NCI-H2029 (cell line): ENCODE data around the gene GPR132.
"Not testable (repeated sequence)": the region's sequence is repeated elsewhere in the genome, so short reads cannot be mapped to it uniquely, and the experiment has no call there.

Experiments
- DNase-seq: peaks from one replicate; lab custom pipeline; 2025; lab: John Stamatoyannopoulos, UW

GPR132 gene

DNA sequence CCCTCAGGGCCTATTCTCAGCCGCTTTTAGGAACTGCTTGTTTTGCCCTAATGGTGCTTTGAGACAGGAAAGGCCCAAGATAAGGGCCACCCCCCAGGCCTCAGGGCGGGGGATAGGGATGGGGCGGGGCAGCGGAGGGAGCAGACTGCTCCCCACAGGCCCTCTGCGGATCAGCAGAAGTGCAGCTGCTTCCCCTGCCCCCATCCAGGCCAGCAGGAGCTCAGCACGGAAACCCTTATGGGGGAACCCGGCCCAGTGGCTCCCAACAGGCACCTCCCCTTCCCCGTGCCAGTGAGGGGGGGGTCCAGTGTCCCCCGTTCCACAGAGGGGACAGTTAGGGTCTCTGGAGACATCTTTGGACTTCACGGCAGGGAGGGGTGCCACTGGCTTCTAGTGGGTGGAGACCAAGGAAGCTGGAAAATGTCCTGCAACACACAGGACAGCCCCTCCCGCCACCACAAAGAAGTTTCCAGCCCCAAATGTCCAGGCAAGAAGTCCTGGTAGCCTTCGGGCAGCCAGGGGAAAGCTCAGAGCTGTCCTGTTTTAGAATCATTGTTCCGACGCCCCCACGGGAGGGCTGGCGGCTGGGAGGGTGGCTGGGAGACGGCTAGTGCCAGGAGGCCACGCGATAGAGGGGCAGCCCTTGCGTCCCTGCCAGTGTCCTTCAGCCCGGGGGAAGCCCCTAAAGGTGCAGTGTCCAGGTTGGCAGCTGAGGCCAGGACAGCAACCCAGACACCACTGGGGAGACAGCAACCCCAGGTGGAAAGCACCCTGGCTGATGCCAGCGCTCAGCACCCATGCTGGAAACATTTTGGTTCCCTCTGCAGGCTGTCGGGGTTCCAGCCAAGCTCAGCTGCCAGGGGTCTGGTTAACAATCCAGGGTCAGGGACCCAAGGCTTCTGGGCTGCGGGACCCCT lies 10.4 kb upstream of the GPR132 start:
- DNase-seq, result no peak

DNA sequence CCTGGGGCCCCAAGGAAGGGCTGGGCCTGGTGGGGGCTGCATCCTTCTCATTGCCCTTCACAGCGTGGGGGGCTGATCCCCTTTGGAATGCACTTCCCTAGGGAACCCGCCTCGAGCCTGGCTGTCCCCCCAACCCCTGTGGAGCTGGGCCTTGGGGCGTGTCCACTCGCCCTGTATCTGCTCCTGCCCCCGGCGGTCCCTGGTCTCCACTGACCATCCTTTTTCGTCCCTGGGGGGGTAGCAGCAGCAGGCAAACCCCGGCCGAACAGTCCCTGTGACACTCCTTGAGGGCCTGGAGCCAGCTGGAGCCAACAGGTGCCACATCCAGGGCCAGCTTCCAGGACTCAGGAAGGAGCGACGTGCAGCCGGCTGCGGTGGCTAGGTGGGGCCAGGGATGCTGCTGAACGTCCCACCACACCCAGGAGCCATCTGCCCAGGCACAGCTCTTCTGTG lies 9.4 kb upstream of the GPR132 start:
- no peak for DNase-seq

DNA sequence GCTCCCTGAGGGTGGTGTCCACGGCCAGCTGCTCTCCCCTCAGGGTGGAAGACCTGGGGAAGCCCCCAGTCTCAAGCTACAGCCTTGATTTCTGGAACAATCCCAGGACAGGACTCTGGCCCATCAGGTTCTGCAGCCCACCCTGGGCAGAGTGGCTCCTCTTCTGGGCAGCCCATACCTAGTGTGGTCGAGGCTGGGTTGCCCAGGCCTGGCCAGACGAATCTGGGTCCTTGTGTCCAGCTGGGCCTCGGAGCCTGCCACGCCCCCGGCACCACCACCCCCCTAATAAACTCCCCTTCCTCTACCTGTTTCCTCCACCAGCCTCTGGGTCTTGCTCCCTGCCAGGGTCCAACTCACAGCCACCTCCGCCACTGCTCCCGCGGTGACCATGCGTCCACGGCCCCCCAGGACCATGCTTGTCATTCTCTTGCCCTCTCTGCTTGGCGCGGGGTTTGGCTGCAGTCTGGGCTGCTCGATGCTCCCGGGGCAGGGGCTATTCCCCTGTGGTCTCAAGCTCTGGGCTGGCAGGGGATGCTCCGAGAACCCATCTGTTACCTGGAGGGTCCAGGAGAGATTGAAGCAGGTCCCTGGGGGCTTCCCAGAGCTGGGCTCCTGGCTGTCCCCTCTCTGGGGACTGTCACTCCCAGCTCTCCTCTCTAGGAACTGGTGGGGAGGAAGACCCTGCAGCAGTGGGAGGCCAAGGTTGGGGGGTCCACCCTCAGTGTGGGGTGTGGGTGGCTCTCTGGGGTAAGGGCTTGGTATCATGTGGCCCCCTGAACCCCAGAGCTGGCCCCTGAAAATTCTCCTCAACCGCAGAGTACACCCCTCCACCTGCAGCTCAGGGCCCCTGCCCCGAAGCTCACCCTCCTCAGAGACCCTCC lies 8.7 kb upstream of the GPR132 start:
- DNase-seq, result no peak

DNA sequence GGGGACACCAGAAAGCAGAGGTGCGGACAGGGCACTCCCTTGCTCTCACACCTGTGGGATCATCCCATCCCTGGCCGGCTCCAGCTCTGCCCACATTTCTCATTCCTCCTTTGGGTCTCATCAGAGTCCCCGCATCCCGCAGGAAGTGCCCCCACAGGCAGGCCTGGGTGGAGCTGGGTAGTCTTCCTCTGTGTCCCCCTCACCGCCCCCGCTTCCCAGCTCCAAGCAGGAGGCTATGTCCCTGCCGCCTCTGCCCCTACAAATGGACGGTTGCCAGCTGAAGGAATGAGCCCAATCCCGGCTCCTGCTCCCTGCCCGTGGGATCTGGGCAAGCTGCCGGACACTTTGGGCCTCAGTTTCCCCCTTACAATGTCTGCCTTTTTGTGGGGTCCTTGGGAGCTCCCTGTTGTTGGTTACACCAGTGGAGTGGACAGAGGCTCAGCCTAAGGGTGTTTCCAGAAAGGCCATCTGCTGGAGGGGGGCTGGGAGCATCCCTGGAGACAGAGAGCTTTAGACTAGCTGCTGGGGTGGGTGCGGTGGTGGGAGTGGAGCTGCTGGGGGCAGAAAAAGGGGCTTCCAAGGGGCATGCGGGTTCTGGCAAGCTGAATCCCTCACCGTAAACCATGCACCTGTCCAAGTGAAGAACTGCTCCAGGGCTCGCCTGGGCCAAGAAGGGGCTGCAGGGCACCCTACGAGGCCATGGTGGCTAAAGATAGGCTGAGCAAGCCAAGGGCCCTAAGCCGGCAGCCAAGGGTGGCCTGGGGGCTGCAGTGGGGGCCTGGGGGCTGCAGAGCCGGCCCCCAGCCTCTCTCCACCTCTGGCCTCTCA lies 7.9 kb upstream of the GPR132 start:
- no peak for DNase-seq

DNA sequence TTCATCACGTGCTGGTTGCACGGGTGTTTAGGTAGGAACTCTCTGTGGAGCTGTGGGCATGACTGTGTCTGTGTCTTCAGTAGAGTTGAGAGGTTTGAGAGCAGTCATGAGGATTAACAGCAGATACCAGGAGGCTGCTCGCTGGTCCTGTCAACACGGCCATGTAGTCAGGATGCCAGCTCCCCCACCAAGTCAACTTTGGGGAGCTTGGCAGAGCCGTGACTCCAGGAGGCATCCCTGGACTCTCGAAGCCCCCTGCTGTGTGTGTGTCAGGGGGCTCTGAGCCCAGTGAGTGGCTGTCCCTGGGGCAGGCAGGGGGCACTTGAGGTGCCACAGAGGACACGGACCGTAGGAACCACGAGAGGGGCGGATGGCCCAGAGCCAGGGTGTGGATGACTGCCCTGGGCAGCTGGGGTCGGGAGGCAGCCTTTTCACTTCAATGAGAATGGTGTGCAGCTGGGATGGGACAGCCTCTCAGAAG lies 7.2 kb upstream of the GPR132 start:
- DNase-seq, result no peak

DNA sequence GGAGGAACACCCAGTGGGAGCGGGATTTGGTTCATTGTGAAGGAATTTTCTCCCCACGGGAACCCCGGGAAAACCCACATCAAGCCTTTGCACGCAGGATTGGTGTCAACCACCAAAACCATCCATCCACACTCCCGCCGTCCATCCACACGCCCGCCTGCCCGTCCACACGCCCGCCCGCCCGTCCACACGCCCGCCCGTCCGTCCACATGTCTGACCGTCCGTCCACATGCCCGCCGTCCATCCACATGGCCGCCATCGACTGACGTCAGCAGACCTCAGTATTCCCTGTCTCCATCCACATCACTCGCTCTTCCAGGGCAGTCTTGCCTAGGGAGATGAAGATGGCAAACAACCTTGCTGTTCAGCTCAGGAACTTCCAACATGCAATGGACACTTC lies 6.7 kb upstream of the GPR132 start:
- no peak for DNase-seq

DNA sequence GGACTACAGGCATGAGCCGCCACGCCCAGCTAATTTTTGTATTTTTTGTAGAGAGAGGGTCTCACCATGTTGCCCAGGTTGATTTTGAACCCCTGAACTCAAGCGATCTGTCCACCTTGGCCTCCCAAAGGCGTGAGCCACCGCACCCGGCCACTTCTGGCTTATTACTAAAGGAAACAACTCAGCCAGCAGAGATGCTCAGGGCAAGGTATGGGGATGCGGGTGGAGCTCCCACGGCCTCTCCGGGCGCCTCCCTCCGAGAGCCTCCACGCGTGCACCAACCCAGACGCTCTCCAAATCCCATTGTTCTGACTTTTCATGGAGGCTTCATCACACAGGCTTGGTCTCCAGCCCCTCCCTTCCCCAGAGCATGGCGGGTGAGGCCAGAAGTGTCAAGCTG lies 6.1 kb upstream of the GPR132 start:
- no peak for DNase-seq

DNA sequence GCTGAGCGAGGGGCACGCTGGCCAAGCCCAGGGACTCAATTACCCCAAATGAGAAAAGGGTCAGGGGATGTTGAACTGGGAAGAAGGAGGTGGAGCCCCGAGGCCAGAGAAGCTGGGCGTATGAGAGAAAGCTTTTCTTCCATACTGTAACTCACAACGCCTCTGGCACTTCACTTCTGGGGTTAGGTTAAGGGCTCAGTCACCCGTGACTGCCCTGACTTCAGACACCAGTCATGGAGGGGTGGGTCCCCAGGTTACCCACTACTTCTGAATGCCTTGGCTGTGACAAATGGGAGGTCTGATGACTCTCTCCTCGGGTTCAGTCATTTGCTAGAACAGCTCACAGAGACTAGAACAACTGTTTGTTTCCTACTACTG lies 5.5 kb upstream of the GPR132 start:
- DNase-seq, result no peak

DNA sequence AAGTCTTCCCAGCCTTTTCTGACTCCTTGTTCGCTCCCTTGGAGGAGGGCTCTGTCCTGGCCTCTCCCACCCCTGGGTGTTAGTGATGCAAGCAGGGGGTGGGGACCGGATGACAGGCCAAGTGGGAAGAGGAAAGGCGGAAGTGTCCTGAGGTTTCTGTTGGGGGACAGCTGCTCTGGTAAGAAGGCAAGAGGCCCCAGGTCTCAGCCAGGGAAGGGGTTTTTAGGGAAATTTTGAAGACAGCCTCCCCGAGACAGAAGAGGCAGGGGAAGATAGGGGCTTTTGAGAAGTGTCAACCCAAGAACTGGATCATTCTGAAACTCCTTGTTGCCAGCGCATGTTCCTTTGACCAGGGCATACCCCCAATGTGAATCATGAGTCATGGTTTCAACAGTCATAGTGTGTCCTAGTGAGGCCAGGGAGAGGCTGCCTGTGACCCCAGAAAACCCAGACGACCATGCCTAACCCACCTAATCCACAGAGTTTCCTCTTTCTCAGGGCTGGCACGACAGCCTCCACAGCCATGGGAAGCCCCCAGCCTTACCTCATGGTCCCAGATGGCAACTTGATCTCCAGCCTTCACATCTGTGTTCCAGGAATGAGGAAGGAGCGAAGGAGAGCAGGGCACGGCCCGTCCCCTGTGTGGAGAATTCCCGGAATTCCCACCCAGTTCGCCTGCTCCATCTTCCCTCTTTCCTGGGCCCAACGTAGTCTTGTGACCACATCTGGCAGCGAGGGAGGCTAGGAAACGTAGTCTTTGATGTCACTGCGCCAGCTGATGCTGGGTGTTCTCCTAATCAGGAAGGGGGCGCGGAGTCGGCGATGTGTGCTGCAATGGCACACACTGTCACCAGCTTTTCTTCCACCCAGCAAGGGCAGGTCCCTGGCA lies 4.9 kb upstream of the GPR132 start:
- DNase-seq, result no peak

DNA sequence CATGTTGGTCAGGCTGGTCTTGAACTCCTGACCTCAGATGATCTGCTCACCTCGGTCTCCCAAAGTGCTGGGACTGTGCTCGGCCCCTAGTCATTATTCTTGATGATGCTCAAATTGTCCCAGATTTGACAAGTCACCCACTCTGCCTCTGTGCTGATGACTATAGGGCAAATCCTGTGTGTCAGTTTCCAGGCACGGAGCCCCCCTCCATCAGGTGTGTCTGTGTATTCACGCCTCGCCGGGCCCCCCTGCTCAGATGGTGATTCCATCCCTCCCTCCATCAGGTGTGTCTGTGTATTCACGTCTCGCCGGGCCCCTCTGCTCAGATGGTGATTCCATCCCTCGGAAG lies 4.3 kb upstream of the GPR132 start:
- DNase-seq, result no peak

DNA sequence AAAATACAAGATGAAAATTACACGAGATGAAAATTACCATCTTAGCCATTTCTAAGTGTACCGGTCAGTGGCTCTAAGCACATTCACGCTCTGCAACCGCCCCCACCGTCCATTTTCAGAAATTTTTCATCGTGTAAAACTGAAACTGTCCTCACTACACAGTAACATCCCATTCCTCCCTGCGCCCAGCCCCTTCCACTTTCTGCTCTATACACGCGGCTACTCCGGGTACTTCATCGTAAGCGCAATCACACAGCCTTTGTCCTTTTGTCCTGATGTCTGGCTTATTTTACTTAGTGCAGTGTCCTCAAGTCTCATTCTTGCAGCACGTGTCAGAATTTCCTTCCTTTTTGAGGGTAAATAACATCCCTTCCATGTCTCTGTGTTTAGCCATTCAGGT lies 3.6 kb upstream of the GPR132 start:
- DNase-seq, result no peak

DNA sequence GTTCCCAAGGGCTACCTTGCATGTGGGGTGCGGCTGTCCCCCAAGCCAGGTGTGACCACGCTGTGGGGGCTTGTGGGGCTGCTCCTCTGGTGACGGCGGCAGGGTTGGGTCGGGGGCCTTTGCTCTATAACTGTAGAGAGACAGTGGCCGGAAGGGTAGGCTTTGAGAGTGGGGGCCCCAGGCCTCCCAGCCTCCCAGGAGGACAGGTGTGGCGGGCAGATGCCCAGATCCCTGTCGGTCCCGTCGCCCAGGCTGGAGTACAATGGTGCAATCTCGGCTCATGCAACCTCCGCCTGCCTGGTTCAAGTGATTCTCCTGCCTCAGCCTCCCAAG lies 2.7 kb upstream of the GPR132 start:
- DNase-seq, result no peak

DNA sequence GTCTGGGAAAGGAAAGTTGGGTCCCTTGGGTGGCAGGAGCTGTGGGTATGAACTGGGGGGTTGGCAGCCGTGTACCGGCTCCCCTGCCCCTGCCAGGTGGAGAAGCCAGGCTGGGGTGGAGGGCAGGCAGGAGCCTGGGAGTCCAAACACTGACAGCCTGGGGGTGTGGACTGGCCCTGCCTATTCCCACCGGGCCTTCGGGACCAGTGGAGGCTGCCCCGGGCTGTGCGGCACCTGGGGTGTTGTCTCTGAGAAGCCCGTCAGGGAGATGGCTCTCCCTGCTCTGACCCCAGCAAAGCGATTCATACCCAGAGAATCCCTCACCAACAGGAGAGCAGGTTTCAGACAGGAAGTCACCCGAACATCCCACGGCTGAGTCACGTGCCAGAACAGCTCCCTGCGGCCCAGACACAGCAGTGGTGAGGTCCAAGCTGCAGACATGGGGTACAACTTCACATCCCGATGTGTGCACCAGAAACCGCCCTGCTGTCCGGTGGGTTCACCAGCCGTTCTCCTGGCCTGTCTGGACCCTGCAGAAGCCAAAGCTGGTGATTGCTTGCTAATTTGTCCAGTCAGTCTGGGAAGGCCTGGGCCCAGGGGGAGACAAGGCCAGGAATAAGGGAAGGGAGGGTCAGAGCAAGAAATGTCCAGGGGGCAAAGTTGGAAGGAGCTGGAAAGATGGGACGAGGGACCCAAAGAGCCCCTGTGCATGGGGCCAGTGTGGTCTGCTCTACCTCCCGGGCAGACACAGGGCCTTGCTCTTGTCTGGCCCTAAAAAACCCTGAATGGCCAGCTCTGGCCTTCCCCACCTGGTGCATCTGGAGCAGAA lies 2.1 kb upstream of the GPR132 start:
- no peak for DNase-seq

DNA sequence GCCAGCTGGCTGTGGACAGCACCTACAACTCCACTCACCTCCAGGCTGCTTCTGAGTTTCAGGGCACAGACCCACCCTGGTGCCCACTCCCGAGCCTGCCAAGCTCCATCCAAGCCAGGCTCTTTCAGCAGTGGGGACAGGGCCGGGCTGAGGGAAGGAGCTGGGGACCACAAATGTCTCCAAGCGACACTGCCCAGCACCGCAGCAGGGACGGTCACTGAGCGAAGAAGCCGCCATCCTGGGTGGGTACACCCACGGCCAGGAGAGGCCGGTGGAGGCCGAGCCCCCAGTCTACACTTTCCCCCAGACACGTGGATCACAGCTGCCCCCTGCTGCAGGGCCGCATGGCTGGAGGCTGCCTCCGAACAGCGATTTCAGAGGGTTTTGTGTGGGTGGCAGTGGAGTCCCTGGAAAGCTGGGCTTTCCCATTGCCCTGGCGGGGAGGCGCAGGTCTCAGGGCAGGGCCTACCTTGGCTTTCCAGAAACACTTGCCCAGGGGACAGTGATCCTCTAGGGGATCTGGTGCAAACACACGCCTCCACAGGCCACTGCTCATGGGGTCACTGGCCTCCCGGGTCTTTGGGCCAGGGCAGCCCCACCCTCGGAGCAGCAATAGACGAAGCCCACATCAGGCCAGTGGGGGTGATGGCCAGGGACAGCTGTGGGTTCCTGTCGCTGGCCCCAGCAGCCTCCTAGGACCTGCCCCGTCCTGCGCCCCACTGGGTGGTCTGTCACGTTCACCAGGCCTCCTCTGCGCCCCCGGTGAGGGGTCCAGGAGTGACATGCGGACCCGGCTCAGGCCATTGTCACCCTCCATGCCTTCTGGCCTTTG lies 1.2 kb upstream of the GPR132 start:
- DNase-seq, result no peak

DNA sequence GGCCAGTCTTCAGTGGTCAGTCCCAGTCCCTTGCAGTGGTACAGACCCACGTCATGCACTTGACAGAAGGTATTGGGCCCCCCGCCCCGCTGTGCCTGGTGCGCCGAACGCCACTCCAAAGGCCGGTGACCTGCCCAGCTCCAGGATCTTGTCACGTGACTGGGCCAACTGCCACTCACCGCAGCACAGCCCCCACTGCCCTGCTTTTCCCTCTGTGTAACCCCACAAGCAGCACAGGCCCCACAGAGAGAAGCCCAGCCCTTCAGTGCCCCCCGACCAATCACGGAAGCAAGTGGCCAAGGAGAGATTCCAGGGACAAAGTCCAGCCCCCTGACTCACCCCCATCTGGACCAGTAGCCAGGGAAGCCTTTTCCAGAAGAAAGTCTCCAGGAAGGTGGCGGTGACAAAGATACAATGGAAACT lies 498 bp downstream of the GPR132 start:
- DNase-seq, result no peak

DNA sequence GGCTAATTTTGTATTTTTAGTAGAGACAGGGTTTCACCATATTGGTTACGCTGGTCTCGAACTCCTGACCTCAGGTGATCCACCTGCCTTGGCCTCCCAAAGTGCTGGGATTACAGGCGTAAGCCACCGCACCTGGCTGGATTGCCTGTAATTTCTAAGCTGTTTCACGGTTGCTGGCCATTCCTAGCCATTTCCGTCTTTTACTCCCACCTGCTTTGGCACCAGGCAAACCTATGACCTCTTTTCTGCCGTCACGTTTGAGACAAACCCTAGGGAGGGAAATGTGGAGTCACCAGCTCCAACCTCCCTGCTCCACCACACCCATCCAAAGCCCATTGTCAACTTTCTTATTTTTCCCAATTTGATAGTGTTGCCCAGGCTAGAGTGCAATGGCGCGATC lies 1.2 kb downstream of the GPR132 start:
- DNase-seq, result no peak

DNA sequence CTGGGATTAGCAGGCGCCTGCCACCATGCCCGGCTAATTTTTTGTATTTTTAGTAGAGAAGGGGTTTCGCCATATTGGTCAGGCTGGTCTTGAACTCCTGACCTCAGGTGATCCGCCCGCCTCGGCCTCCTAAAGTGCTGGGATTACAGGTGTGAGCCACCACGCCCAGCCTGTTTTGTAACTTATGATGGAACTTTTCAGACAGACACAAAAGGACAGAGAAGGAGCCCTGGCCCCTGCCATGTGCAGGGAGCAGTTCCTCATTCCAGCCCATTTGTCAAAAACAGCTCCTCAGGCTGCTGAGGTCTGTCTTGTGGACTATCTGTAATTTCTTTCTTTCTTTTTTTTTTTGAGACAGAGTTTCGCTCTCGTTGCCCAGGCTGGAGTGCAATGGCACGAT lies 1.7 kb downstream of the GPR132 start:
- DNase-seq, result not testable (repeated sequence)

DNA sequence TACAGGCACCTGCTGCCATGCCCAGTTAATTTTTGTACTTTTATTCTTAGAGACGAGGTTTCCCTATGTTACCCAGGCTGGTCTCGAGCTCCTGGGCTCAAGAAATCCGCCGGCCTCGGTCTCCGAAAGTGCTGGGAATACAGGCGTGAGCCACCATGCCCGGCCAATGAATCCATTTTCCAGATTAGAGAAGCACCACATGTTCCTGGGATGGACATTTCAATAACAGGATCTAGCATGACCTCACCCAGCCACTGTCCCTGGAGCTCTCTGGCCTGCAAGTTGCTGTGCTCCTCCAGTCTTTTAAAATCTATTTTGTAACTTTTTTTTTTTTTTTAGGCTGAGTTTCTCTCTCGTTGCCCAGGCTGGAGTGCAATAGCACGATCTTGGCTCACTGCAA lies 2.2 kb downstream of the GPR132 start:
- no peak for DNase-seq

DNA sequence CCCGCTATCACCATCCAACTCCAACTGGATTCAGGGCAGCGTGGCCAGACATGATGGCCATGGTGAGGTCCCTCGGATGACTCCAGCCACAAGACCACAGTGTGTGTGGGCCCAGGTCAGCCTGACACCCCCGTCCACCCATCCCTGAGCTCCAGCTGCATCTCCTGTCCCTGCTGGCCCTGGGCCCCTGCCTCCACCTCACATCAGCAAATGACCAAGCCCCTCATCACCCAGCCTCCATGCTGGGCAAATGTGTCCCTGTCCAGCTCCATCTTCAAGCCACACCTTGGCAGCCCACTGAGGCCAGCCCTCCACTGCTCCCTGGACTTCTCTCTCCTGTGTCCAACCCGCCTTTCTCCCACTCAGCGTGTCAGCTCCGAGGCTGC lies 3.2 kb downstream of the GPR132 start:
- no peak for DNase-seq
